ENCODE results near the gene CACNA2D3.

CACNA2D3 gene

DNA sequence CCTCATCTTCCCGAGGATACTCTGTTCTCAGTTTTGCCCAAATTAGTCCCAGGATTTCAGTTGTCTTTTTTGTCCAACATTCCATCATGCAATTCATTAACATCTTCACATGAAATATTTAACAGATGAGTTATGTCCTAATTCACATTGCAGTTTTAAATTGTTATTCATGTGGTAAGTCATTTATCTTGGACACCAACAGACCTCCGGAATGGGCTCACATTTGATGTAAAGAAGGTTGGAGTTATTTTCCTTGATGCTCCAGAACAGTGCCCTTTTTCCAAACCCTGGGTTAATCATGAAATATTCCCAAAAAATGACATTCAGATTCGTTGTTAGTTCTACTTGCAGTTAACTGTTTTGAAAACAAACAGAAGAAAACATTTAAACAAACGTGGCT, 838.3 kb downstream of the CACNA2D3 start:
- TF ChIP-seq SIN3A (IDR thresholded peaks at IDR 0.05; ENCODE audit: borderline replicate concordance, insufficient read depth, low read length) = no peak

DNA sequence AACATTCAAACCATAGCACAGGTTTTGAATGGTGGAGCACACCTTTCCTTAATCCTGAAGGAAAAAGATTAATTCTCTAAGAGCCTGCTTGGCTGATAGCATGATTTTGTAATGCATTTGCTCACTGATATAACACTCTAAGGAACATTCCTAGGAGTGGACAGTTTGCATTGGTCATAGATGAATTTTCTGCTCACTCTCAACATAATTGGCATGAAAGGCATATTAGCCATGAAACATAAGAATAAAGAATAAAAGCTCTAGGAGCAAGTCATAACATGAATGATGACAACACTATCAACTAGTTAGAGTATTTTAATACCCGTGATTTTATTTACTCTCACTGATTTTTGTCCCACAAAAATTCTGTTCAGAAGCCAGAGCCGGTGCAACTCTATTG, 839.8 kb downstream of the CACNA2D3 start:
- TF ChIP-seq TAF1 (IDR thresholded peaks at IDR 0.05; ENCODE audit: borderline replicate concordance, insufficient read depth, low read length) = no peak

DNA sequence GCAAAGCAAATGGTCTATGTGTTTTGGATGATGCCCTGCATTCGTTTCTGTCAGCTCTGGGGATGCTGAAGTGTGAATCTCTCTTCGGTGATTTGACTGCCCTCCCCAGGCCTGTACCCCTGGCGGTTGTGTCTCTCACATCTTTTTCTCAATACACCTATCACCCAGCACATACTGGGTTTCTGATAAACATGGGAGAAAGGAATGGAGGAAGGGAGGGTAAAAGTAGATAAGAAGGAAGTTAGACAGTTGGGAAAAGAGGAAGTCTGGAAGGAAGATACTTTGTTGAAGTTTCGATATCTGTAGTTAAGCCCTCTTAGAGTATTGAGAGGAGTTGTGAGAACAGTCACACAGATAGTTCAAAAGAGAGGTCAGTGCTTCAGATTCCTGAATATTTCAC, 841.3 kb downstream of the CACNA2D3 start:
- TF ChIP-seq TAF1 (IDR thresholded peaks at IDR 0.05; ENCODE audit: borderline replicate concordance, insufficient read depth, low read length) (no peak), SIN3A (IDR thresholded peaks at IDR 0.05; ENCODE audit: borderline replicate concordance, insufficient read depth, low read length) (no peak), FOXP2 (optimal IDR thresholded peaks at IDR 0.05; ENCODE audit: borderline replicate concordance, extremely low read depth, extremely low read length, insufficient read depth) (no peak), POLR2AphosphoS5 (IDR thresholded peaks at IDR 0.05; ENCODE audit: low read depth, low read length) (no peak)
- TF ChIP-seq, protein P1, sequence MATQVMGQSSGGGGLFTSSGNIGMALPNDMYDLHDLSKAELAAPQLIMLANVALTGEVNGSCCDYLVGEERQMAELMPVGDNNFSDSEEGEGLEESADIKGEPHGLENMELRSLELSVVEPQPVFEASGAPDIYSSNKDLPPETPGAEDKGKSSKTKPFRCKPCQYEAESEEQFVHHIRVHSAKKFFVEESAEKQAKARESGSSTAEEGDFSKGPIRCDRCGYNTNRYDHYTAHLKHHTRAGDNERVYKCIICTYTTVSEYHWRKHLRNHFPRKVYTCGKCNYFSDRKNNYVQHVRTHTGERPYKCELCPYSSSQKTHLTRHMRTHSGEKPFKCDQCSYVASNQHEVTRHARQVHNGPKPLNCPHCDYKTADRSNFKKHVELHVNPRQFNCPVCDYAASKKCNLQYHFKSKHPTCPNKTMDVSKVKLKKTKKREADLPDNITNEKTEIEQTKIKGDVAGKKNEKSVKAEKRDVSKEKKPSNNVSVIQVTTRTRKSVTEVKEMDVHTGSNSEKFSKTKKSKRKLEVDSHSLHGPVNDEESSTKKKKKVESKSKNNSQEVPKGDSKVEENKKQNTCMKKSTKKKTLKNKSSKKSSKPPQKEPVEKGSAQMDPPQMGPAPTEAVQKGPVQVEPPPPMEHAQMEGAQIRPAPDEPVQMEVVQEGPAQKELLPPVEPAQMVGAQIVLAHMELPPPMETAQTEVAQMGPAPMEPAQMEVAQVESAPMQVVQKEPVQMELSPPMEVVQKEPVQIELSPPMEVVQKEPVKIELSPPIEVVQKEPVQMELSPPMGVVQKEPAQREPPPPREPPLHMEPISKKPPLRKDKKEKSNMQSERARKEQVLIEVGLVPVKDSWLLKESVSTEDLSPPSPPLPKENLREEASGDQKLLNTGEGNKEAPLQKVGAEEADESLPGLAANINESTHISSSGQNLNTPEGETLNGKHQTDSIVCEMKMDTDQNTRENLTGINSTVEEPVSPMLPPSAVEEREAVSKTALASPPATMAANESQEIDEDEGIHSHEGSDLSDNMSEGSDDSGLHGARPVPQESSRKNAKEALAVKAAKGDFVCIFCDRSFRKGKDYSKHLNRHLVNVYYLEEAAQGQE (IDR thresholded peaks at IDR 0.05; ENCODE audit: insufficient read depth in 1 of 2, low read depth in 2 of 2, low read length in 2 of 2) = no peak

DNA sequence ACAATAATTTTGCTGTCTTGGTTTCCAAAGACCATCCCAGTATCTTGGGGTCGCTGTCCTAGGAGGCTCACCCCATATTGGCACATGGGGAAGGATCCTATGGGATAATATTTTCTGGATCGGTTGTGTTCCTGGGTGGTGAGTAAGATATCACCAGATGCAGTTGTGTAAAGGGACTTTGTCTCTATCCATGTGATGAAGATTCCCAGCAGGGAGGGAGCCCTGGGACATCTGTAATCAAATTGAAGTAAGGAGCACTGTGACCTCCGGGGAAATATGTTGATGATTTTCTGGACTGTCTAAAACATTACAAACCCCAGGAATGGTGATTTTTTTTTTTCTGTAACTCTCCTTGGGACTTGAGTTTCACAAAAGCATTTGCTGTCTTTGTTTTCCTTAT, 841.7 kb downstream of the CACNA2D3 start:
- TF ChIP-seq FOXP2 (optimal IDR thresholded peaks at IDR 0.05; ENCODE audit: borderline replicate concordance, extremely low read depth, extremely low read length, insufficient read depth) (no peak), TAF1 (IDR thresholded peaks at IDR 0.05; ENCODE audit: borderline replicate concordance, insufficient read depth, low read length) (no peak), POLR2AphosphoS5 (IDR thresholded peaks at IDR 0.05; ENCODE audit: low read depth, low read length) (no peak), SIN3A (IDR thresholded peaks at IDR 0.05; ENCODE audit: borderline replicate concordance, insufficient read depth, low read length) (no peak)
- TF ChIP-seq, protein P1 (IDR thresholded peaks at IDR 0.05; ENCODE audit: insufficient read depth in 1 of 2, low read depth in 2 of 2, low read length in 2 of 2) = no peak

DNA sequence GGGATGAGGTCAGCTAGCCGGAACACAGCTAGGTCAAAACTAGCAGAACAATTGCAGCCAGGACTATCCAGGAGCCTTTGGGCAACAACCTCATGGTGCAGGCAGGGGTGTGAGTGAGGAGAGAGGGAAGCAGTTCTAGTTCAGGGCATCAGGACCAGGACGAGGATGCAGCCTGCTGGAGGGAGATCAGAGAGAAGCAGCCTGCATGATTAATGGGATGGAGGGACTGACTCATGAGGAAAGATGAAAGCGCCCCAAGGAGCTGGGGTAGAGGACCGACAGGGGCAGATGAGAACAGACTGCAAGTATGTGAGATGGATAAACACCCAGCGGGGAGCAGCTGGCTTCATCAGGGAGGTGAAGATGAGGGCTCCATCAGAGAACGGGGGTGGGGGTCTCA, 843.4 kb downstream of the CACNA2D3 start:
- no peak for TF ChIP-seq TAF1 (IDR thresholded peaks at IDR 0.05; ENCODE audit: borderline replicate concordance, insufficient read depth, low read length)
- TF ChIP-seq, protein P1 (IDR thresholded peaks at IDR 0.05; ENCODE audit: insufficient read depth in 1 of 2, low read depth in 2 of 2, low read length in 2 of 2) = no peak
- no peak for TF ChIP-seq POLR2AphosphoS5 (IDR thresholded peaks at IDR 0.05; ENCODE audit: low read depth, low read length)
- no peak for TF ChIP-seq SIN3A (IDR thresholded peaks at IDR 0.05; ENCODE audit: borderline replicate concordance, insufficient read depth, low read length)
- no peak for TF ChIP-seq FOXP2 (optimal IDR thresholded peaks at IDR 0.05; ENCODE audit: borderline replicate concordance, extremely low read depth, extremely low read length, insufficient read depth)

DNA sequence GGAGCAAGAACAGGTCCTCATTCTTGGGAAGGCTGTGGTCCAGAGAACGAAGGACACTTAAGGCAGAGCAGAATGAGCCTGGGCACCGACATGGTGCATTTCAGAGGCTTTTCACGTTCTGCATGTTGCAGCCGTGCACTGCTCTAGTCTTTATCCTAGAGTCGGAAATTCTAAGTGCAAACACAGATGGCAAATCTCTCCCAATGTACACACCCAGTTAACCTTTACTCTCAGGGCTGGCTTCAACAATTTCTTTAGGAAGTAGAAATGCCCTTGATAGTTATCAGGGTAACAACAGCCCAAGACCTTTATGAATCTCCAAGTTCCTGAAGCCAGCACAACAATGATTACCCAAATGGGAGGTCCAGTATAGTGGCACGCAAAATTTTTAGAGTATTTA, 844.6 kb downstream of the CACNA2D3 start:
- TF ChIP-seq SIN3A (IDR thresholded peaks at IDR 0.05; ENCODE audit: borderline replicate concordance, insufficient read depth, low read length) (no peak), POLR2AphosphoS5 (IDR thresholded peaks at IDR 0.05; ENCODE audit: low read depth, low read length) (no peak), FOXP2 (optimal IDR thresholded peaks at IDR 0.05; ENCODE audit: borderline replicate concordance, extremely low read depth, extremely low read length, insufficient read depth) (no peak), TAF1 (IDR thresholded peaks at IDR 0.05; ENCODE audit: borderline replicate concordance, insufficient read depth, low read length) (no peak)
- TF ChIP-seq, protein P1 (IDR thresholded peaks at IDR 0.05; ENCODE audit: insufficient read depth in 1 of 2, low read depth in 2 of 2, low read length in 2 of 2) = no peak
